IPS-18c (cell line): ENCODE results near the gene NOS1AP.
"Not testable (repeated sequence)": the region's sequence is repeated elsewhere in the genome, so short reads cannot be mapped to it uniquely, and the experiment has no call there.

Experiments
- H3K4me3 ChIP-seq: 2 replicates; pipeline ENCODE4 v1.7.0; 2013; ENCODE audit warnings: low read depth, mild to moderate bottlenecking, low read length, moderate library complexity; ENCODE audit not compliant: insufficient read depth
- H3K9me3 ChIP-seq: one replicate; pipeline ENCODE4 v1.6.1; 2013; ENCODE audit warnings: mild to moderate bottlenecking, low read length, moderate library complexity; ENCODE audit not compliant: control insufficient read depth, insufficient read depth

NOS1AP gene

GRCh38 chr1:162327788-162328165, 258.3 kb downstream of the NOS1AP start:
- no peak overlapping the region for H3K4me3 ChIP-seq
- no peaks in the 10 kb centered on the region for H3K9me3 ChIP-seq

GRCh38 chr1:162328512-162328911, 259.0 kb downstream of the NOS1AP start:
- Histone ChIP-seq H3K4me3 (no peak overlapping the region), H3K9me3 (no peaks in the 10 kb centered on the region)

- Histone ChIP-seq H3K9me3 (no peaks in the 10 kb centered on the region), H3K4me3 (no peak overlapping the region)
Observed at GRCh38 chr1:162329826-162330225, 260.3 kb downstream of the NOS1AP start.

- no peaks in the 10 kb centered on the region for H3K9me3 ChIP-seq
- H3K4me3 ChIP-seq = no peak overlapping the region
Observed at GRCh38 chr1:162333991-162334390, 264.5 kb downstream of the NOS1AP start.

- no peaks in the 10 kb centered on the region for H3K9me3 ChIP-seq
- H3K4me3 ChIP-seq = no peak overlapping the region
Observed at GRCh38 chr1:162335126-162335525, 265.6 kb downstream of the NOS1AP start.

- H3K4me3 ChIP-seq = no peak overlapping the region
- H3K9me3 ChIP-seq = no peaks in the 10 kb centered on the region
Observed at GRCh38 chr1:162336621-162337285, 267.3 kb downstream of the NOS1AP start.

- Histone ChIP-seq H3K9me3 (no peaks in the 10 kb centered on the region), H3K4me3 (no peak overlapping the region)
Observed at GRCh38 chr1:162342452-162342983, 273.0 kb downstream of the NOS1AP start.

- Histone ChIP-seq H3K4me3 (no peak overlapping the region), H3K9me3 (no peaks in the 10 kb centered on the region)
Observed at GRCh38 chr1:162343470-162343869, 274.0 kb downstream of the NOS1AP start.

- H3K4me3 ChIP-seq = no peak overlapping the region
- H3K9me3 ChIP-seq = no peaks in the 10 kb centered on the region
Observed at GRCh38 chr1:162347281-162347680, 277.8 kb downstream of the NOS1AP start.

- Histone ChIP-seq H3K9me3 (no peaks in the 10 kb centered on the region), H3K4me3 (no peak overlapping the region)
Observed at GRCh38 chr1:162349635-162350330, 280.3 kb downstream of the NOS1AP start.

- Histone ChIP-seq H3K9me3 (no peaks in the 10 kb centered on the region), H3K4me3 (no peak overlapping the region)
Observed at GRCh38 chr1:162351246-162351842, 281.9 kb downstream of the NOS1AP start.

GRCh38 chr1:162351874-162352273, 282.4 kb downstream of the NOS1AP start:
- H3K9me3 ChIP-seq = not testable (repeated sequence)

GRCh38 chr1:162353078-162353477, 283.6 kb downstream of the NOS1AP start:
- Histone ChIP-seq H3K4me3 (no peak overlapping the region), H3K9me3 (no peaks in the 10 kb centered on the region)

More at GRCh38 chr1:162351874-162352273, 282.4 kb downstream of the NOS1AP start:
- H3K4me3 ChIP-seq = not testable (repeated sequence)

- H3K9me3 ChIP-seq = no peaks in the 10 kb centered on the region
- no peak overlapping the region for H3K4me3 ChIP-seq
Observed at GRCh38 chr1:162353702-162354101, 284.2 kb downstream of the NOS1AP start.

GRCh38 chr1:162357681-162358266, 288.3 kb downstream of the NOS1AP start:
- Histone ChIP-seq H3K9me3 (no peaks in the 10 kb centered on the region), H3K4me3 (no peak overlapping the region)

- H3K9me3 ChIP-seq = no peaks in the 10 kb centered on the region
- H3K4me3 ChIP-seq = no peak overlapping the region
Observed at GRCh38 chr1:162358928-162359327, 289.4 kb downstream of the NOS1AP start.

- no peak overlapping the region for H3K4me3 ChIP-seq
Observed at GRCh38 chr1:162359523-162360236, 290.2 kb downstream of the NOS1AP start.

More at GRCh38 chr1:162359523-162360236, 290.2 kb downstream of the NOS1AP start:
- H3K9me3 ChIP-seq = no peaks in the 10 kb centered on the region
